ENCODE results near the gene NRP2.
A peak's percentile ranks its signal among the peaks of the same experiment; 100 is the strongest.

The NRP2 gene

GRCh38 chr2:205660521-205661124 is 21.7 kb upstream of the NRP2 start:
- DNase-seq, result peak in 1 of 5 experiments; percentile 69

GRCh38 chr2:205661281-205661680 is 21.0 kb upstream of the NRP2 start:
- no peak for DNase-seq

GRCh38 chr2:205662206-205662965 is 19.9 kb upstream of the NRP2 start:
- no peak for DNase-seq

GRCh38 chr2:205665791-205666190 is 16.5 kb upstream of the NRP2 start:
- no peak for DNase-seq

GRCh38 chr2:205670292-205670691 is 12.0 kb upstream of the NRP2 start:
- no peak for DNase-seq

- no peak for DNase-seq
These were observed 9.0 kb upstream of the NRP2 start for GRCh38 chr2:205673312-205673711.

GRCh38 chr2:205675861-205676516 is 6.3 kb upstream of the NRP2 start:
- no peak for DNase-seq

GRCh38 chr2:205678541-205679142 is 3.7 kb upstream of the NRP2 start:
- DNase-seq, result no peak

- no peak for DNase-seq
These were observed 2.8 kb upstream of the NRP2 start for GRCh38 chr2:205679410-205680009.

- peak in 1 of 5 experiments; percentile 44 for DNase-seq
These were observed 2.2 kb upstream of the NRP2 start for GRCh38 chr2:205680067-205680466.

GRCh38 chr2:205680903-205681302 is 1.4 kb upstream of the NRP2 start:
- no peak for DNase-seq

GRCh38 chr2:205681401-205682238 is 681 bp upstream of the NRP2 start:
- no peak for DNase-seq

GRCh38 chr2:205682971-205683501 is 735 bp downstream of the NRP2 start:
- no peak for DNase-seq

- no peak for DNase-seq
These were observed 1.4 kb downstream of the NRP2 start for GRCh38 chr2:205683502-205684367.

- DNase-seq, result no peak
These were observed 2.6 kb downstream of the NRP2 start for GRCh38 chr2:205684871-205685313.

GRCh38 chr2:205685314-205686055 is 3.2 kb downstream of the NRP2 start:
- DNase-seq, result peak in 1 of 5 experiments; percentile 27

GRCh38 chr2:205686056-205686782 is 3.9 kb downstream of the NRP2 start:
- no peak for DNase-seq

GRCh38 chr2:205686783-205687640 is 4.7 kb downstream of the NRP2 start:
- DNase-seq, result no peak

All from T-helper 2 cell (primary cell).